H54 (cell line): ENCODE data around the gene HOXD13.

ENCODE experiments used
- DNase-seq: peaks from one replicate; pipeline ENCODE4 v3.0.0; 2011; ENCODE audit warnings: low spot score, mixed read lengths; ENCODE audit not compliant: insufficient read length
- FAIRE-seq: peaks from 3 replicates; lab custom pipeline; 2011; peaks lifted over from hg19 to GRCh38; lab: Jason Lieb, UNC
- POLR2A ChIP-seq: IDR thresholded peaks from 2 replicates; pipeline ENCODE4 v1.6.1; 2011; ENCODE audit warnings: low read depth, mild to moderate bottlenecking, low read length

Gene HOXD13

DNA sequence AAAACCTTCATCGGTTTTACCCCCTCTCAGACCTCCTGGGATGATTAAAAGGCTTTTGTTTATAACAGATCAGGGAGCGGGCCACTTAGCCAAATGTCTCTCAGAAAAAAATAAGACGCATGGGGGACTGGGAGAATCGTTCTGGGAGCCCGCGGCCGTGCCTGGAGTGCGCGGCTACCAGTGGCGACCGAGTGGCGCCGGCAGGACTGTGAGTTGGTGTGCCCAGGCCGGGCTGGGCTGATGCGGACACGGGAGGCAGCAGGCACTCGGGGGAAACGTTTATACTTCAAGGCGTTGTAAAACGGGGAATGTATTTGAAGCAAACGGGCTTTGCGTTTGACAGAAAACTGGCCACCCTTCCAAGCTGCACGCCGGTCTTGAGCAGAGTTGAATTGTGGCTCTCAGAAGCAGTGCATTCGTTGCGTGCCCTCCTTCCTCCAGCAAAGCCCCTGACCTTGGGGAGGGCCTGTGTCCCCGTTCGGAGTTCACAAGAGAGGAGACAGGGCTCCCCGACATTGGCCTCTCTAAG lies 19.4 kb downstream of the HOXD13 start:
- DNase-seq = no peak
- FAIRE-seq = no peak
- no peak for TF ChIP-seq POLR2A

GRCh38 chr2:176112375-176113302 lies 20.1 kb downstream of the HOXD13 start:
- no peak for FAIRE-seq
- TF ChIP-seq POLR2A = no peak

DNA sequence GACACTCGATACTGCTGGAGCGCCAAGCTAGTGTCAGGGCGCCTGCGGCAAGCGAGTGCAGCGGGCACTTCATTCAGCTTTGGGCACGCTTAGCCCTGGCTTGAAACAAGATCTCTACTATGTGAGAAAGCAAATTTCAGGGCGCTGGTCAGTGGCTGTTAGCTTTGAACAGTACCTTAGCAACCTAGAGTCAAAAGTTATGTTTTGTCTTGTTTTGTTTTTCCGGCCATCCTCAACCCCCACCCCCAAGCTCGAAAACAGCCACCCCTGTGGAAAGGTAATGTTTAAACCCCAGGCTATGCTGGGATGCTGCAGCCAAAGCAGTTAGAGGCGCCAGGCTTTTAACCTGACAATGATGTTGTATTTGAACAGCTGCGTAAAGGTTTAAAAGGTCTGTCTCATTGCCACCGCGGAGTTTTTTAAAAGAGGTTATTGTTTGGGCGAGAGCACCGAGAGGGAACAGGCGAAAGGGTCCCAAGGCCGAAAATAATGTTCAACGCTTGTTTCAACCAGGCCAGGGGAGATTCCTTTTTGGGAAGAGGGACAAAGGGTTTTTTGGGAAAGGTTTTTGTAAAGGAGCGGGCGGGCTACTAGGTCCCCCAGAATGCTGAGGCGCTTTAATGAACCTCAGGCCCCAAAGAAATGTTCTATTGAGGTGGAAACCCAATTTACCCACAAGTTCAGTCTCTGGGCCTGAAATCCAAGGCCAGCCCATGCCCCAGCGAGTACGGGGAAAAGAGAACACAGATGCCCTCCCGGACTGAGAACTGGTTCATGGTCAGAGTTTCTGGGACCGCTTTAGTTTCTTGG lies 21.8 kb downstream of the HOXD13 start:
- TF ChIP-seq POLR2A = no peak
- FAIRE-seq (no peak), DNase-seq (no peak)

More at GRCh38 chr2:176112375-176113302, 20.1 kb downstream of the HOXD13 start:
- no peak for DNase-seq

GRCh38 chr2:176114930-176115625 lies 22.6 kb downstream of the HOXD13 start:
- no peak for TF ChIP-seq POLR2A
- DNase-seq = no peak
- FAIRE-seq = no peak

- DNase-seq (no peak), FAIRE-seq (no peak)
- no peak for TF ChIP-seq POLR2A
Measured at GRCh38 chr2:176115883-176116813, 23.6 kb downstream of the HOXD13 start, which contains the start of gene HOXD10. HOXD10 (plus strand) TSS chr2:176116778; CDS start chr2:176116834, 56 bp downstream.

DNA sequence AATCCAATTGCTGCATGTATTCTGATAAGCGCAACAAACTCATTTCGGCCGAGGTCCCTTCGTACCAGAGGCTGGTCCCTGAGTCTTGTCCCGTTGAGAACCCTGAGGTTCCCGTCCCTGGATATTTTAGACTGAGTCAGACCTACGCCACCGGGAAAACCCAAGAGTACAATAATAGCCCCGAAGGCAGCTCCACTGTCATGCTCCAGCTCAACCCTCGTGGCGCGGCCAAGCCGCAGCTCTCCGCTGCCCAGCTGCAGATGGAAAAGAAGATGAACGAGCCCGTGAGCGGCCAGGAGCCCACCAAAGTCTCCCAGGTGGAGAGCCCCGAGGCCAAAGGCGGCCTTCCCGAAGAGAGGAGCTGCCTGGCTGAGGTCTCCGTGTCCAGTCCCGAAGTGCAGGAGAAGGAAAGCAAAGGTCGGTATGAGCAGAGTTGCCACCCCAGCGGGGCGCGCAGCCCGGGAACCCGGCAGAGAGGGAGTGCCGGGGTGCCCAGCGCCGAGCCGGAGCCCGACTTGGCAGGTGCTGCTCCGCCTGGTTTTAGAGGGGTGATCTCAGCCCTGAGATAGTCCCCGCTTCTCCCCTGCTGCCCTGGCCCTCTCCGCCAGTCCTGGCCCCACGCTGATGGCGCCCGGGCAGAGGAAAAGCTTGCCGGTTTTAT lies 24.8 kb downstream of the HOXD13 start:
- FAIRE-seq (no peak), DNase-seq (no peak)
- no peak for TF ChIP-seq POLR2A

GRCh38 chr2:176117823-176118371 lies 25.4 kb downstream of the HOXD13 start:
- DNase-seq (no peak), FAIRE-seq (no peak)
- TF ChIP-seq POLR2A = no peak

- TF ChIP-seq POLR2A = no peak
- DNase-seq (no peak), FAIRE-seq (no peak)
Measured at GRCh38 chr2:176118601-176119339, 26.2 kb downstream of the HOXD13 start.

GRCh38 chr2:176120364-176121189 lies 28.1 kb downstream of the HOXD13 start:
- no peak for TF ChIP-seq POLR2A
- DNase-seq = no peak
- FAIRE-seq = no peak
